Left cardiac atrium (tissue), 4 donors: ENCODE results near the gene FMN2. TPM values are rescaled to one million over a fixed set of nuclear protein-coding genes. Genes with fewer than 3 reads are reported as not detected.

Experiments
- ATAC-seq, 2 donors: fragments of 200-7000 bp; cut with Tn5 transposase; one replicate each; pipeline ENCODE4 v1.9.1; 2020; ENCODE audit warnings: mild to moderate bottlenecking in 2 of 2, moderate library complexity in 2 of 2
- DNase-seq: peaks from one replicate; pipeline ENCODE4 v3.0.0-alpha.2; 2020
- intact Hi-C, 2 donors: fragments of 100-400 bp; cut with DNase I; formaldehyde crosslinking; loops; one replicate each; pipeline versions ENCODE4 v1.14.1 to v1.15.1; 2022 to 2023
- total RNA-seq, 2 donors: library from RNA; stranded (reverse); fragmentation: NEBNext Ultra II Directional; extraction: Animal tissue kit (Norgen Biotek cat#: 25700); gene quantifications; one replicate each; pipeline ENCODE4 v1.2.1, GENCODE V29; 2021
- donor health status: DM: no; HTN: yes; CAD: no.
- donor health status: DM: no; HTN: yes; CAD: no; lungs with severe emphysema.
- donor health status: DM: yes; HTN: yes; CAD: no.
- donor health status: Dilated cardiomyopathy.

Gene FMN2
- total RNA-seq, 2 donors from 2014 or later: 0.15 to 0.16 TPM

DNA sequence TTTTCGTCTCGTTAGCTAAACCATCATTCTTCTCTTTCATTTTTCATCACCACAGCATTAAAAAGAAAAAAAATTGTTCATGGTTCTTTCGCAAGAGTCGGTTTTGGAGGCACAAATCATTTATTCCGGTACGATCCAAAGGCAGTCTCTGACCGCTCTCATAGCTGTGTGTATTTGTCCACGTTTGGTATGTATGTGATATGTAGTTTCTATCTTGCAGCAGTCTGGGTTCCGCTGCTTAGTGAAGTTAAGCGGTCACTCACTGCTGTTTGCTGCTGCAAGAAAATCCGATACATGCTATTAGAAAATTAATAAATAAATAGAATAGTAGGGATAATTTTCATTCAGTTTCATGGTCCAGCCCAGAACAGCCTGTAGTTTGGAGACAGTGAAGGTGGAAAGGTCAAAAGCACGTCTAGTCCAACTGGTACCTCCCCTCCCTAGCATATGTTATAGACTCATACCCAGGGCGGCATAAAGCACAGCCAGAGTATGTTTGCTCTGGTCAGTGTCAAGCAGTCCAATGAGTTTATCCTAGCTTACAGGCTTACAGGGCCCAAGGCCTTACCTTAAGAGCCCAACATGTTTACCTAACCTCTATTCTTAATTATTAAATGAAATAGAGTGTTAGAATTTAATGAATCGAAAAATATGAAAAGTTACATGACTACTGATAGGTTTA lies 2.5 kb downstream of the FMN2 start:
- no peak for ATAC-seq
- intact Hi-C loops: no loop called here
- no peak for DNase-seq

DNA sequence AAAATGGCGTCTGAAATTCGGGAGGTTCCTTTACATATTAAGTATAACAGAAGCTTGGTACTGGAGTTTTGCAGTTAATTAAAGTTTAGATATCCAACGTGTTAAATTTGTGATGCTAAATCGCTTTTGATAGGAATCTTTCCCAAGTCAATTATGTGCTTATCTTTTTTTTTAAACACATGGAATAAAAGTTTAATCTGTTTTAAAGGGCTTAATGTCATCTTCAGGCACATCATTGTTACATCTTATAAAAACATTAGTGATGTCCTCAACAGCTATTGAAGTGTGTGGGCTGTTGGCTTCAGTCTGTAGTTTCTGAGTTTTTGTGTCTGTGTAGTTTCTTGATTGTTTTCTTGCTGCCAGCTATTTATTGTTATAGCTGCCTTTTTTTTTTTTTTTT lies 5.3 kb downstream of the FMN2 start:
- ATAC-seq (no peak), DNase-seq (no peak)
- intact Hi-C loops: no loop called here

DNA sequence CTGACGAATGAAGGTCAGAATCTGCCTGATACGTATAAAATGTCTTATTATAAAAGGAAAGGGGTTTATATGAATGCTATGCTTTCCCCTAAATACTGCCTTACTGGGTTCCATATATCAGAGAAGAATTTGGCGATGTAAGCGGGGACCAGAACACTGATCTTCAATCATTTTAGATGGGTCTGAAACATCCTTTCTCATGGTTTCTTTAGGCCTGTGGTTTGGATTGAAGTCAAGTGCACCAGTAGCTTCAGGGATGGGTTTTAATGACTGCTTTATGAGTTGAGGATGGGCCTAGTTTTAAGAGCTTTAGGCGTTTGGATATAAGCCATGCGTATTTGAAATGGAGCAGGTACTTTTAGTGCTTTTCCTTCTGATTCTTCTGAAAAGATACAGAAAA lies 6.9 kb downstream of the FMN2 start:
- DNase-seq (no peak), ATAC-seq (no peak)
- intact Hi-C loops: no loop called here

DNA sequence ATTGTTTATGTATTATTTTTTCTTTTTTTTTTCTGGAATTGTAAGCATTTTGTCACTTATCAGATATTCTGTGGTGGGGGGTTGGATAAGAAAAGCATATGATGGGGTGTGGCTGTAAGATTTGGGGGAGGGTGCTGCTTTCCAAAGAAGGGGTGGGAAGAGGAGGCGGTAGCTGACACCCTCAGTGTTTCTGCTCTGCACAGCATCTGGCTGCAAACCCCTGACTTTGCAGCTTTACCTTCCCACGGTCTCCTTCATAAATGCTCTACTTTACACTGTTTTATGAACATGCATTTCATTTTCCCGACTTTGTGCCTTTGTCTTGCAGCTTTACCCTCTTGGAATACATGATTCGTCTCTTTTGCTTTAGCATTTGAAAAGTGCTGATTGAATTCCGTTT lies 7.6 kb downstream of the FMN2 start:
- ATAC-seq (no peak), DNase-seq (no peak)
- intact Hi-C loops: no loop called here

DNA sequence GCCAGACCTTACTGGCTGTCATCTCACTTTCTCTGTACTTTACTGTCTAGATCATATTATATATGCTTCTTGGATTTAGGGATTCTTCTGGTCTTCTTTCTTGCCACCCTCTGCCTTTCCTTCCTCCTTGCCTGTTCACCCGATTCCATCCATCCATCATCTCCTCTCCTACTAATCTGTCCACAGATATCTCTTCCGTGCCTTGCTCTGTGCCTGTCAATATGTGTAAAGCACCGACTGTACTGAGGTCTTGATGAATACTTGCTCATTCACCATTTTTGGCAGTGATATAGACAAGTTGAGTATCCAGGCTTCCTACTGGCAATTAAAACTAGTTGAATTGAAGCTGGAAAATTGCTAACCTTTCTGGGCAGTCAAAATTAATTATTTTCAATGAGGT lies 8.1 kb downstream of the FMN2 start:
- no peak for DNase-seq
- intact Hi-C loops: no loop called here

DNA sequence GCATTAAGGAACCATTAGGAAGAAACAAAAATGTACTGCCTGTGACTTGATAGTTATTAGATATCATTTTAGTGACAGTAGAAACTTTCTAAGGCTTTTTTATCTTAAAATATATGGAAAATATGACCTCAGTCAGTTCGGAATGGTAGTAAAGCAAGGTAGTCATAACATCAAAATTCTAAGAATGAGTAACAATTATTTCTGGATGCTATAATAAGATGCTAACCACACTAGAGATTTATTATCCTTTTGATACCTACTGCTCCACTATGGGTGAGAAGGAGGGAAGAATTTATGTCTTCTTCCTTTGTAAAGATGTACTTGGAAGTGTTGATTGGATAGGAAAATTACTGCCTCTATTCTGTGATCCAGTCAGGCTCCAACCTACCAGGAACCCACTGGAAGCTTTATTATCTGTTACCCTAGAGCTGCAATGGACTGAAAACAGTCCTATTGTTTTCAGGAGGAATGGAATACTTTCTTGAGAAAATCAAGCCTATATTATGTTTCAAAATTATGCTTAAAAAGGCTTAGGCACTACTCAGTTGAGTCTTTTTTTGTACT lies 8.8 kb downstream of the FMN2 start:
- intact Hi-C loops: no loop called here
- no peak for ATAC-seq
- DNase-seq: no peak

More for the DNA sequence above, 8.1 kb downstream of the FMN2 start:
- ATAC-seq: no peak

DNA sequence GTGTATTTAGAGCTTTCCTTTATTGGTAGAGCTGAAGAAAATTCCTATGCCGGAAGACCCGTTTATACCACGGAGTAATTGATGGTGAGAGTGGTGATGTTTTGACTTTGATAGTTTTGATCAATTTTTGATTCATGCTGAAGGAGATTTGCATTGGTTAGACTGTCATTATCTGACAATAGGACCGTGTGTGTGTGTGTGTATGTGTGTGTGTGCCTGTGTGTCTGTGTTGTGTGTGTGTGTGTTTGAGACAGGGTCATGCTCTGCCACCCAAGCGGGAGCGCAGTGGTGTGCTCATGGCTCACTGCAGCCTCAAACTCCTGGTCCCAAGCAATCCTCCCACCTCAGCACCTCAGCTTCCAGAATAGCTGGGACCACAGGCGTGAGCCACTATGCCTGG lies 9.6 kb downstream of the FMN2 start:
- DNase-seq (no peak), ATAC-seq (no peak)
- intact Hi-C loops: no loop called here

DNA sequence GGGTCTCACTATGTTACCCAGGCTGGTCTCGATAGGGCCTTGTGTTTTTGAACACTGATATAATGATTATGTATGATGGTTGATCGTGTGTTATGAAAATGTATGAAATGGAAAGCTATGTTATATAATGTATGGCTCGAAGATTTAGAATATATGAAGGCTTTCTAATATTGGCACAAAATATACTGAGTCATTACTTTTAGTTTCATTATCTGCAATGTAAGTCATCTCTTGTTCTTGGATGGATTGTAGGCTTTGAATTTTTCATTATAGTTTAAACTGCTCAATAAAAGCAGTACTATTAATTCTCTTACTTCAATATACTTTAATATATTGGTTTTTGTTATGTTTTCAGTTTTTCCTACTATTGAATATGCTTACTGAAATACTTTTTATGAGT lies 10.1 kb downstream of the FMN2 start:
- no peak for DNase-seq
- intact Hi-C loops: no loop called here
- no peak for ATAC-seq

DNA sequence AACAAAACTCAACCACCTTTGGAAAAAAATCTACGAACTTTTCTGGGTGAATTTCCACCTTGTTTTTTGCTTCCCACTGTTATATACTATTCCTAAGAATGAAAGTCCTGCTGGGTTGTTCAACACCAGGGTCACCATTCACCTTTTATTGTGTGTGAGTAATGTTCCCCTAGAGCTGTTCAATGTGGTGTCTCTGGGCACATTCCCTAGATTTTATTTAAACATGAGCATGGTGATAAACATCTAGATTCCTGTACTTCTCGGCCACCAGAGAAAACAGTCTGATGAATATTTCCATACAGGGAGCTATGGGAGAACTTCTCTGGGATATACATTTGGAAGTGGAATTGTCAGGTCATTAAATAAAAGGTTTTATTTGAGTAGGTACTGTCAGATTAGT lies 13.0 kb downstream of the FMN2 start:
- DNase-seq: no peak
- ATAC-seq: no peak
- intact Hi-C loops: no loop called here

DNA sequence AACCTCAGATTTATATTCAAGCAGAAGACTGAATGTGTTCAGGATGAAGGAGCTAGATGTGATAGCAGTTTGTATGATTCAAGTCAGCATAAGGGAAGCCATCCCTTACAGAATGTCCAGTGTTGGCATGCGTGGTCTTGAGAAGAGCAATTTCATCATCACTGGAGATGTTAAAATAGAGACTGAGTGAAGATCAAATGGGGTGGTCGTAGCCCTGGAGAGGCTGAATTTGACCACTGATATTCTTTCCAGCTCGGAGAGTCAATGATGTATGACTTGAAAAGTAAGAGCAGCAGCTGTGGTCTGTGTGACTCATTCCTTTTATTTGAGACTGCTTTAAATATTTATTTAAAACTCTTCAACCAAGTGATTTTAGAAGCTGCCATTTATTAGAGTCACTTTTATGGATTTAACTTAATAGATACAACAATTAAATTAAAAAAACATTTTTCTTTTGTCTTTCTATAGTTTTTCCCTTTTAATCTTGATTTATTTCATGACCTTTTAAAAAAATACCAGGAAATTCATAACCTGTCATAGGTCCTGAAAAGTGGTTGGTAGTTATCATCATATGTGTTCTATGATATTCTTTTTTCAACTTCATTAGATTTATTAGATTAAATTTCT lies 15.5 kb downstream of the FMN2 start:
- intact Hi-C loops: no loop called here
- DNase-seq (no peak), ATAC-seq (no peak)

DNA sequence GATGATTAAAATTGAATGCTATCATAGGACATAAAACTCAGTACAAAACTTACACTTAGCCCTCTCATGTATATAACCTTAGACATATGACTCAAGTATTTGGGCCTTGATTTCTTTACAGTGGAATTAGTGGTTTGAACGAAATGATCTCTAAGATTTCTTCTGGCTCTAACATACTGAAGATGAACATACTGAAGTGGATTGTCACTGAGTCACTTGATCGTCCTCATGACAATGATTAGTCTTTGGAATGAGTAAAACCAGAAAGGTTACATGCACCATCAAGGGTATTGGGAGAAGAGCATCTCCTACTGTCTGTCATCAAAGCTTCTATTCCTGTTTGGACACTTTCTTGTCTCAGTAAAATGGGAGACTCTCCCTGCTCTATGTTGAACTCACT lies 17.4 kb downstream of the FMN2 start:
- DNase-seq (no peak), ATAC-seq (no peak)
- intact Hi-C loops: no loop called here

DNA sequence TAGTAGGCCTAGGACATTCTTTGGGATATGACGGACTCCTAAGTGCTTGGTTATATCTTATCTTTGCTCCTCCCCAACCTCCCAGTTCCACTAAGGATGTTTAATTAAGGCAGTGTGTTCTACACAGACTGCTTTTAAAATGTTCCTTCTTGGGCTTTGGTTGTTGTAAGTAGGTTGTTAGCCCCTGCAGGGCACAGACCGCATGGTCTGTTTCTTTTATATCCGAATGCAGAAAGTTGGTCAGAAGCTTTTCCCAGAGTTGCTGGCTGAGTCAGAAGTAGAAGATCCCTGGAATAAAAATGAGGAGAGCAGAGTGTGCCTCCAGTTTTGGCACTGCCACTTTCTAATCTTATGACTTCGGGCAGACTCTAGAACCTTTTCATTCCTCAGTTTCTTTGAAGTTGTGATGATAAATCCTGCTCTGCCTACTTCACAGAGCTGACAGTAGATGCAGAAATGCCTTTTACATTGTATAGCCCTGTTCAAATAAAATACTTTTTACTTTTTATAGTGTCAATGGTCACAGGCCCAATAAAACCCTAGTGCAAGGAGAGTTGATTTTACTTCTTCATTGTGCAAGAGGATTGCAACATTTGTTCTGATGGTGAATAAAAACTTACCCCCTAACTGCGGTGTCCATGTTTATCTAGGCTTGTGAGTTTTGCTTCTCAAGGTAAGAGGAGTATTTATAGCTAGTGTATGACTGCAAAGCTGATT lies 18.4 kb downstream of the FMN2 start:
- intact Hi-C loops: no loop called here
- DNase-seq (no peak), ATAC-seq (peak in 1 of 2 donors; percentile 18)

DNA sequence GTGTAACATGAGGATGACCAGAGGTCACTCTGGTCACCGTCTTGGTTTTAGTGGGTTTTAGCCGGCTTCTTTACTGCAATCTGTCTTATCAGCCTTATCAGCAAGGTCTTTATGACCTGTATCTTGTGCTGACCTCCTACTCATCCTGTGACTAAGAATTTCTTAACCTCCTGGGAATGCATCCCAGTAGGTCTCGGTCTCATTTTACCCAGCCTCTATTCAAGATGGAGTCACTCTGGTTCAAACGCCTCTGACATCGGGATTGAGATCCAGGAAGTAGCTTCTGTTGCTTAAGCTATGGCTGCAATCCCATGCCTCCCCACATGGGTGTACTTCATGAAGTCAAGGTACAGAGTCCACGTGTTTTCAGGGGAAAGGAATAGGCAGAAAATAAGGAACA lies 19.9 kb downstream of the FMN2 start:
- no peak for DNase-seq
- intact Hi-C loops: no loop called here
- no peak for ATAC-seq

DNA sequence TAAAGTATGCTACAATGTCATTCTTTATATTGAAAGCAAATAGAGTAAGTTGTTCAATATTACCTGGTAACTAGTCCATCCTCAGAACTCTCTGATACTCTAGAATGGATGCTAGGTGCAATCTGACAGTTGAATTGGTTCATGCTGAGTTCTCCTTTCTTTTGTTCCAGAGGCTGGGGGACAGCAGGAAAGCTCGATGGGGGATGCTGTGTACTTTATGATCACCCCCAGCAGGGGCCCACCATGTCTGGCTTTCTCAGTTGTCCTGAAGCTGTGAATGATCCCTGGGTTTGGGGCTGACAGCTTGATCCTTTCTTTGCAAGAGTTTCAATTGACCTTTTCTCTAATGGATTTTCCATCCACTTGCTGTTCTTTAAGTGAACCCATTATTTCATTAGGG lies 22.5 kb downstream of the FMN2 start:
- ATAC-seq (no peak), DNase-seq (no peak)
- intact Hi-C loops: no loop called here

DNA sequence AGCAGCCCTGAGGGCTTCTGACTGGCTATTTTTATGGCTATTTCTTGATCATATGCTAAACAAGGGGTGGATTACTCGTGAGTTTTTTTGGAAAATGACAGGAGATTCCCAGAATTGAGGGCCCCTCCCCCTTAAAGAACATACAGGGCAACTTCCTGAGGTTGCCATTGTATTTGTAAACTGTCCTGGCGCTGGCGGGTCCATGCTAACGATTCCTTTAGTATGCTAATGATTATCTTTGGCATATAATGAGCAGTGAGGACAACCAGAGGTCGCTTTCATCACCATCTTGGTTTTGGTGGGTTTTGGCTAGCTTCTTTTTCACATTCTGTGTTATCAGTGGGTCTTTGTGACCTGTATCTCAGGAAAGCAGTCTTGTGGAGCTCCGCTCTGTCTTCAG lies 24.1 kb downstream of the FMN2 start:
- no peak for DNase-seq
- ATAC-seq: no peak
- intact Hi-C loops: no loop called here

DNA sequence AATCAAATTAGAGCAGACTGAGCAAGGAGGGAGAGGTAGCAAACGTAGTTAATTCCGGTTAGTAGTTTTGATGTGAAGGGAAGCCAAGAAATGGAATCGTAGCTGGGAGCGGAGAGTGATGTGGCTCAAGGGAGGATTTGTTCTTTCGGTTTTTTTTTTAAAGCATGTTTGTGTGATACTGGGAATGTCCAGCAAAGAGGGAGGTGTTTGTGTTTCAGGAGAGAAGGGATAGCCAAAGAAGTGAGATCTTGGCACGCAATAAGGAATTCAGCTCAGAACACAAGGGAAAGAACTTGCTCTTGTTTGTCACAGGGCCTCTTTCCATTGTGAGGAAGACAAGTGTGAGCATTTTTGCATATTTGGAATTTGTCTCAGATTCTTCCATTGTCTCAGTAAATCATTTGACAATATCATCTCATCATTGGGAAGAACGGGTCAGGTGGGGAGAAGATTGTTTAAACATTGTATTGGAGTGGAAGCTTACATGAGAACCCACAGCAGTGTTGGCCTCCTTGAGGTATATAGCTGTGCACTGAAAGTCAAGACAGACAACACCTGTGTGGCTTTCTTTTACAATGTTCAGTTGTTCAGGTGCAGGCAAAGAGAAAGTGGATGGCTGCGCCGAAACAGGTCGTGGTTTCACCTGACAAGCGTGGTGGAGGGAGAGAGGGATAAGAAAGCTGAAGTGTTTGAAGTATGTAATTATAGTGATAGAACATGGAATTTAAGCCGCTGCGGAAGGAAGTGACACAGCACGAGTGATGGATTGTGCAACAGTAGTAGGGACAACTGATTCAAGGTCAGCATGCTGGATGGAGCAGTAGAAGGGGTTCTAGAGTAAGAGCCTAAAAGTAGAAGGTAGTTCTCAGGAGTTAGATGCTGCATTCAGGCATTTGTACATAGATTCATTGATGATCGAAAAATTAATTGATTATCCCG lies 25.4 kb downstream of the FMN2 start:
- ATAC-seq (no peak), DNase-seq (no peak)
- intact Hi-C loops: no loop called here

DNA sequence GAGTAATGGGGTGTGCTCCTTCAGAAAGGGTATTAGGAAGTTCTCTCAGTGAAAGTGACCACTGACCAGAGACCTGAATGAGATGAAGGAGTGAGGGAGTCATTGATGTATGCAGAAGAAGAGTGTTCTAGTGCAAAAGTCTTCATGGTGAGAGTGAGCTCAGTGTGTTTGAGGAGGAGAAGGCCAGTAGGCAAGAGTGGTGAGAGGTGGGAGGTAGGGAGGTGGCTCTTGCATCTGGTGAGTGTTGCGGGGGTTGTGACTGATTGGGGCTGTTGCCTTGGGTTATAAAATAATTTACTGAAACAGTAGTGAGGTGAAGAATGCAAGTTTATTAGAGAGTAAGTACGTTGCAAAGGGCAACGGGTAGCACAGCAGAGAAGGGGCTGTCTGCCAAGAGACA lies 26.2 kb downstream of the FMN2 start:
- DNase-seq (no peak), ATAC-seq (no peak)
- intact Hi-C loops: no loop called here

DNA sequence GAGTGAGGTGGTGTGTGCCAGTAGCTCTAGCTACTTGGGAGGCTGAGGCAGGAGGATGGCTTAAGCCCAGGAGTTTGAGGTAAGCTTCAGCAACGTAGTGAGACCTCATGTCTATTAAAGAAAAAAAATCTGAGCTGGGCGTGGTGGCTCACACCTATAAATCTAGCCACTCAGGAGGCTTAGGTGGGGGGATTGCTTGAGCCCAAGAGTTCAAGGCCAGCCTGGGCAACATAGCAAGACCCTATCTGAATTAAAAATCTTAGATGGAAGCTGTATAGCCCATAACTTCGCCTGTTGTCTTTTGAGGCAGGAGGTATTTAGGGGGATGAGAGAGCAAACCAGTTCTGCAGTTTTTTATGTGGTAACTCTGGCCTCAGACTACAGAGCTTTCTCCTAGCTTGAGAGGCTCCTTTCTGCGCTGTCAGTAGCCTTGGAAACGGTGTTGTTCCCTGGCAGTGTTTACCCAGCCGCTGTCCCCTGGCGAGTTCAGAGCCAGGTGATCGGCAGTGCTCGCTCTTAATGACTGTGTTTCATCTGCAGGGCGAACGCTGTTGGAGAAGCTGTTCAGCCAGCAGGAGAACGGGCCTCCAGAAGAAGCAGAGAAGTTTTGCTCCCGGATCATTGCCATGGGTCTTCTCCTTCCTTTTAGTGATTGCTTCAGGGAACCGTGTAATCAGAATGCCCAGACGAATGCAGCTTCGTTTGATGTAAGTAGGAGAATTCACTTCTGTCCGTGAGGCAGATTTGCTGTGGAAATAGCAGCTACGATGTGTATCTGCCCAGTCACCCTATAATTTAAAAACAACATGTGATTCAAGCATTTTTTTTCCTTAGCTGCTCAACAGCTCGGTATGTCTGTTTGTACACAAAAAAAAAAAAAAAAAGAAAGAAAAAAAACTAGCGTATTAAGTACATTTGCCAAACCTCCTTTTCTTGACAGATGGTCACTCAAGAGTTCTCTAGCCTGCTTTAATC lies 31.2 kb downstream of the FMN2 start:
- DNase-seq (no peak), ATAC-seq (no peak)
- intact Hi-C loops: no loop called here
